Erythroblast (primary cell): Measurements from ENCODE around the gene ZFC3H1.

Experiments
- GATA1 ChIP-seq: IDR thresholded peaks from 2 replicates; pipeline ENCODE4 v1.6.1; 2011; ENCODE audit warnings: low read depth, mild to moderate bottlenecking, control low read depth, low read length, moderate library complexity
- POLR2A ChIP-seq: IDR thresholded peaks from 2 replicates; pipeline ENCODE4 v1.6.1; 2011; ENCODE audit warnings: mild to moderate bottlenecking, low read length

DNA sequence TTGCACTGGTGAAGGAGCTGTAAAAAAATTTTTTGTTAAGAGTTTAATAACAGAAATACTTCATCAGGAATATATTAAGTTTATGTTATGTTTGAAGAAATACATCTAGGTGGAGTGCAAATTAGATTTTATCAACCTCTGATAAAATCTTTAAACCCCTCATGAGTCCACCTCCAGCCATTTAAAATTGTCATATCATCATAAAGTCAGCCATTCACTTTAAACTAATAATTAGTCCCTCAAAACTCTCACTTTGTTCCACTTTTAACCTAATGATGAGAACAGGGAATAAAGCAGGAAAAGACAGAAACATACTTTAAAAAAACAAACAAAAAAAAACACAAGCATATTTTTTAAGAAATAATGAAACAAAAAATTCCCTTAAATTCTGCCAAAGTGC, 25.1 kb downstream of the ZFC3H1 start:
- TF ChIP-seq POLR2A, result no peak
- TF ChIP-seq GATA1, result no peak
